Smooth muscle cell (in vitro differentiated cells): ENCODE results near the gene TMEM255B. TPM values are rescaled to one million over a fixed set of nuclear protein-coding genes. Genes with fewer than 3 reads are reported as not detected.

Source experiments
- DNase-seq: peaks from one replicate; lab custom pipeline; 2025; ENCODE audit not compliant: unreplicated experiment; lab: John Stamatoyannopoulos, UW
- H2AFZ ChIP-seq: fragments of 200-600 bp; sonication (generic); 2 replicates; pipeline ENCODE4 v1.6.0; 2016; ENCODE audit warnings: antibody characterized with exemption, low read depth, mild to moderate bottlenecking
- H3F3A ChIP-seq: fragments of 200-600 bp; sonication (generic); 2 replicates; pipeline ENCODE4 v1.6.0; 2017; ENCODE audit warnings: antibody characterized with exemption, low read depth
- H3K27ac ChIP-seq: fragments of 200-600 bp; sonication (generic); 2 replicates; pipeline ENCODE4 v1.5.1; 2016; ENCODE audit warnings: low read depth, mild to moderate bottlenecking
- H3K27me3 ChIP-seq: fragments of 200-600 bp; sonication (generic); 2 replicates; pipeline ENCODE4 v1.6.1; 2016; ENCODE audit warnings: low read depth, mild to moderate bottlenecking
- H3K36me3 ChIP-seq: fragments of 200-600 bp; sonication (generic); 2 replicates; pipeline ENCODE4 v1.5.1; 2016; ENCODE audit warnings: low read depth
- H3K4me1 ChIP-seq: fragments of 200-600 bp; sonication (generic); 2 replicates; pipeline ENCODE4 v1.5.1; 2016; ENCODE audit warnings: low read depth
- H3K4me2 ChIP-seq: fragments of 200-600 bp; sonication (generic); 2 replicates; pipeline ENCODE4 v1.6.0; 2016; ENCODE audit warnings: mild to moderate bottlenecking
- H3K4me3 ChIP-seq: fragments of 200-600 bp; sonication (generic); 2 replicates; pipeline ENCODE4 v1.5.1; 2016; ENCODE audit warnings: mild to moderate bottlenecking
- H3K79me2 ChIP-seq: fragments of 200-600 bp; sonication (generic); 2 replicates; pipeline ENCODE4 v1.6.0; 2016; ENCODE audit warnings: low read depth, mild to moderate bottlenecking
- H3K9ac ChIP-seq: fragments of 200-600 bp; sonication (generic); 2 replicates; pipeline ENCODE4 v1.6.0; 2016; ENCODE audit warnings: low read depth
- H3K9me3 ChIP-seq: fragments of 200-600 bp; sonication (generic); replicated peaks from 2 replicates; pipeline ENCODE4 v1.5.1; 2016; ENCODE audit warnings: low read depth
- H4K20me1 ChIP-seq: fragments of 200-600 bp; sonication (generic); 2 replicates; pipeline ENCODE4 v1.6.0; 2016; ENCODE audit warnings: low read depth
- CTCF ChIP-seq: fragments of 200-600 bp; sonication (generic); IDR thresholded peaks from 2 replicates; pipeline ENCODE4 v1.5.1; 2017; ENCODE audit warnings: borderline replicate concordance, mild to moderate bottlenecking, antibody characterized with exemption; ENCODE audit not compliant: insufficient read depth, poor library complexity, severe bottlenecking
- WGBS: methylation state at CpG from one replicate; pipeline ENCODE4 v1.1.7; 2016; ENCODE audit warnings: low lambda C conversion rate; 5-methylcytosine and 5-hydroxymethylcytosine counted together
- polyA plus RNA-seq: library from polyadenylated mRNA; unstranded; fragments of >200 nt; fragmentation: Nextera tagmentation; extraction: Ambion mirVana; gene quantifications from 2 replicates; pipeline ENCODE4 v1.2.1, GENCODE V29; 2016
- total RNA-seq: library from RNA; depleted of rRNA; stranded (reverse); fragments of >200 nt; gene quantifications from 2 replicates; pipeline ENCODE4 v1.2.3, GENCODE V29; 2014

TMEM255B gene
- total and polyA plus RNA-seq, 2 experiments from 2014 or later = 0.22 to 2.1 TPM

GRCh38 chr13:113786262-113786841 is 27.3 kb downstream of the TMEM255B start:
- TF ChIP-seq CTCF = no peak
- Histone ChIP-seq H3K4me3 (no peak overlapping the region), H3K4me2 (no peak overlapping the region), H3K79me2 (no peaks in the 10 kb centered on the region), H3K9ac (no peak overlapping the region), H3K36me3 (no peaks in the 10 kb centered on the region), H3F3A (no peaks in the 10 kb centered on the region), H2AFZ (no peak overlapping the region), H3K27me3 (peaks cover under 1% of the 10 kb centered on the region), H3K27ac (no peak overlapping the region), H4K20me1 (no peaks in the 10 kb centered on the region), H3K9me3 (no peaks in the 10 kb centered on the region), H3K4me1 (no peaks in the 10 kb centered on the region)
- DNase-seq = no peak
- WGBS = 91% methylated on average over 17 of the region's 17 CpGs

- DNase-seq = no peak
- no peak overlapping the region for H3K27ac ChIP-seq
- H3K27me3 ChIP-seq = no peaks in the 10 kb centered on the region
- no peak overlapping the region for H3K9ac ChIP-seq
- 86% methylated on average over 9 of the region's 12 CpGs for WGBS
- no peaks in the 10 kb centered on the region for H3K79me2 ChIP-seq
- no peaks in the 10 kb centered on the region for H3K9me3 ChIP-seq
- H3F3A ChIP-seq = no peaks in the 10 kb centered on the region
- no peaks in the 10 kb centered on the region for H3K4me1 ChIP-seq
- no peak overlapping the region for H3K4me2 ChIP-seq
- H2AFZ ChIP-seq = no peak overlapping the region
- H3K4me3 ChIP-seq = no peak overlapping the region
- H4K20me1 ChIP-seq = no peaks in the 10 kb centered on the region
- no peaks in the 10 kb centered on the region for H3K36me3 ChIP-seq
- TF ChIP-seq CTCF = no peak
Measured at GRCh38 chr13:113787694-113788093, 28.7 kb downstream of the TMEM255B start.

- Histone ChIP-seq H3K79me2 (no peaks in the 10 kb centered on the region), H3K9me3 (no peaks in the 10 kb centered on the region), H3K36me3 (no peaks in the 10 kb centered on the region), H3K27ac (no peak overlapping the region), H4K20me1 (no peaks in the 10 kb centered on the region), H3K4me1 (no peaks in the 10 kb centered on the region), H3K4me3 (no peak overlapping the region), H2AFZ (no peak overlapping the region), H3F3A (no peaks in the 10 kb centered on the region), H3K9ac (no peak overlapping the region), H3K27me3 (no peaks in the 10 kb centered on the region), H3K4me2 (no peak overlapping the region)
- TF ChIP-seq CTCF = no peak
- WGBS = 91% methylated on average over 29 of the region's 31 CpGs
- no peak for DNase-seq
Measured at GRCh38 chr13:113788413-113789135, 29.5 kb downstream of the TMEM255B start.
